Stimulated activated CD4-positive, alpha-beta T cell treated with anti-CD3 and anti-CD28 coated beads, Interleukin-4, amount 100 ng/mL, for 48 hours (primary cell): ENCODE data around the gene RAC2.

ENCODE experiments used
- DNase-seq, 2 donors: peaks; one replicate each; pipeline ENCODE4 v3.0.0-alpha.2; 2020; ENCODE audit warnings: low read depth in 2 of 2

The RAC2 gene

DNA sequence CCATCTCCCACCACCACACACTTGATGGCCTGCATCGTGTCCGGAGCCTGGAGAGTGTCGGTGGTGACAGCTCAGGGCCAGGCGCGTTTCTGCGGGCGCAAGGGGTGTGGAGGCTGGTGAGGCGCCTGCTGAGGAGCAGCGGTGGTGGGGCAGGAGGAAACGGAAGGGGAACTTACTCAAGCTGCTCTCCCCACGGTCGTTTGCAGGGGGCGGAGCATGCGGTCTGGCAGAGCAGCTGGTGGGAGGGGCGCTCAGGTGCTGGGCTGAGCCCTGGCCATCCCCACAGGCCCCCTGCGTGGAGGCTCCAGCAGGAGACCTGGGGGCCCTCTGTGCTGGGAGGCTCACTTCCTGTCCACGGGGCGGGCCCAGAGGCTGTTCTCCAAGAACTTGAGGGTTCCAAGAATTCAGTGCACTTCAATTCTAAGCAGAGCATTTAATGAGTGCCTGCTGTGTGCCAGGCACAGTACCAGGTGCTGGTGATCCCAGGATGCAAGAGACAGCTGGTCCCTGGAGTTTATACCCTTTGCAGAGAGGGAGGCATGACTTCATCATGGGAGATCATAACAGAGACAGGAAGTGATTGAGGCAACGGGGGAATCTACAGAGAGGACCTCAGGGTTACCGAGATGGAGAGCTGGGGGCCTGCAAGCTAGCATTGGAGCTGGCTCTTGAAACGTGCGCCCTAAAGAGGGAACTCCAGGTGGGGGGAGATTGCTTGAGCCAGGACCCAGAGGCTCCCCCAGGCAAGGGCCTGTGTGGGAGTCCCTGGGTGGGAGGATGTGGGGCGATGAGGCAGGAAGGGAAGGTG lies at the start of gene RAC2:
TSS of gene RAC2 (minus strand) at position 156 of the 808 bp plus-strand sequence. CDS start at position 35, 121 bp downstream.
- DNase-seq, result peak; percentile 85 to 93

GRCh38 chr22:37293172-37293571 lies 49.1 kb upstream of the RAC2 start:
- DNase-seq, result no peak

GRCh38 chr22:37292641-37293040 lies 48.6 kb upstream of the RAC2 start:
- DNase-seq, result no peak

GRCh38 chr22:37291559-37292298 lies 47.7 kb upstream of the RAC2 start:
- DNase-seq, result no peak

GRCh38 chr22:37290737-37291136 lies 46.7 kb upstream of the RAC2 start:
- DNase-seq, result no peak

GRCh38 chr22:37289156-37289735 lies 45.2 kb upstream of the RAC2 start:
- no peak for DNase-seq

DNA sequence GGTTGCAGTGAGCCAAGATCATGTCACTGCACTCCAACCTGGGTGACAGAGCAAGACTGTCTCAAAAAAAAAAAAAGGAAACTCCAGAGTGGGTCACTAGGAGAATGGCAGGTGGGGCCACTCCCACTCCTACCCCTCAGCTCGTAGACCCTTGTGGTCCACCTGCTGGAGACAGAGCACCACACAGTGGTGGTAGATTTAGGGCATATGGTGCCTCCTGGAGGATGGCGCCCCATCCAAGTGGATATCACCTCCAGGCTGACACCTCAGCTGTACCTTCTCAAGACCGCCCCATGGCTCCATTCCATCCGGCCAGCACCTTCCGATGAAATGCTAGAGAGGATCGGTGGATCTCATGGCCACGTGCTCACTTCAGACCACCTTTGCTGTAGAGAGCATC lies 44.5 kb upstream of the RAC2 start:
- no peak for DNase-seq

DNA sequence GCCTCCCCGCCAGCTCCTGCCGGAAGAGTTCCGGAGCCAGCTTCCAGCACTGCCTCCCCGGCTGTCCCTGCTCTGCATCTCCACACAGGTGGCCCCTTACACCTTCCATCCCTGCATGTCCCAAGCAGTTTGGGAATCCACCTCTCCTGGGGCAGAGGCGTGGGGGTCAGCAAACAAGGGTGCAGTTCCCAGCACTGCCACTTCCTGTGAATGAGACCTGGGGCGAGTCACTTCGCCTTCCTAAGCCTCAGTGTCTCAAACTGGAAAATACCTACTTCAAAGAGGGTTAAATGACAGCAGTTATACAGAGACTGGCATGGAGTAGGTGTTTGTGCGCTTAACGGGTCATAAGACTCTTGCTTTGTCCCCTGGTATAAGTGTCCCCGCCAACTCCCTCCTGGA lies 43.5 kb upstream of the RAC2 start:
- DNase-seq, result no peak

GRCh38 chr22:37285937-37286336 lies 41.9 kb upstream of the RAC2 start:
- DNase-seq, result no peak

- no peak for DNase-seq
Observed at GRCh38 chr22:37284805-37285355, 40.8 kb upstream of the RAC2 start.

DNA sequence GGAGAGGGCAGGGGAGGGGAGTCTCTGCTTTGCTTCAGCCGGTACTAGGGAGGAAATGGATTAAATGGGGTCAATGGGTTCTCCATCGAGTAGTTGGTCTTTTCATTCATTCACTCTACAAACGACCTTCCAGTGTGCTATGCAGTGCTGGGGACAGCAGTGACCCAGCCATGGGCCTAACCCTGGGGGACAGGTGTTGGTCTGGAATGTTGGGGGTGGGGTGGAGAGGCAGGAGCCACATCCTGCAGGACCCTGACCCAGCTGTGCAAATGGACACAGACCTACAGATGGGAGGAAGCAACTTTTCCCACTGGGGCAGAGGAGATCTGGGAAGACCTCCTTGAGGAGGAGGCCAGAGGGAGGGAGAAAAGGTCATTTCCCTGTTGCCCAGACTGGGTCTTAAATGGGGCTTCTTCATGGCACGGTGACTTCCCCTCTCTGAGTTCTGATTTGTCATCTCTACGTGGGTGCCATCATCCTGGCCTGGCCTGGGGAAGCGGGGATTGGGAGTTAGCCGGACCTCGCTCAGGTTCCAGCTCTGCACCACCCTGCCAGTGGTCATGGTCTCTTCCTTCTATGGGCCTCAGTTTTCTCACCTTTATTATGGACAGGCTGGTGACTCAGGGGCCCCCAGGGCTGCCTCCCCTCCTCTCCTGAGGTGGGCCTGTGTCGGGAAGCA lies 40.2 kb upstream of the RAC2 start:
- no peak for DNase-seq

DNA sequence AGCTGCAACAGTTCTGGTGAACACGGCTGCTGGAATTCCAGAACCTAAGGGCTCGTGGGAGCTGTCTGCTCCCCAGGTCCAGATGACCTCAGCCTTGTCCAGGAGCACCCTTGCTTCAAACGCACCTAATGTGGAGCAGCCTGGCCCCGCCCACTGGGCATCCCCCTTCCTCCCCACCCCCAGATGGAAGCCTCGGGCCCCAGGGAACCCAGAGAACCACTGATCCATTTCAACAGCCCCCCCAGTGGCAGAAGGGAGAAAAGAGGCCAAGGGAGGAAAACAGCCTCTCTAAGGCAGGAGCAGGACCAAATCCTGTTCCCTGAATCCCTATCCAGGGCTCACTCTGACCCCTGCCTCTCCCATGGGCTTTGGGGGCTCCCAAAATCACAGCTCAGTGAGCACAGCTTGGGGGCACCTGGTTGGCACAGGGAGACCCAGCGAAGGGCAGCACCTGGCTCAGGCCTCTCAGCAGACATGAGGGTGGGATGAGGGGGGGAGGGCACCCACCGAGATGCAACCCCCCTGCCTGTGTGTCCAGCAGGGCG lies 39.4 kb upstream of the RAC2 start:
- no peak for DNase-seq

- peak; percentile 64 to 74 for DNase-seq
Observed at GRCh38 chr22:37282385-37282677, 38.3 kb upstream of the RAC2 start, which contains the start of gene CYTH4. CYTH4 (plus strand) TSS chr22:37282508; CDS start chr22:37282570, 62 bp downstream.

DNA sequence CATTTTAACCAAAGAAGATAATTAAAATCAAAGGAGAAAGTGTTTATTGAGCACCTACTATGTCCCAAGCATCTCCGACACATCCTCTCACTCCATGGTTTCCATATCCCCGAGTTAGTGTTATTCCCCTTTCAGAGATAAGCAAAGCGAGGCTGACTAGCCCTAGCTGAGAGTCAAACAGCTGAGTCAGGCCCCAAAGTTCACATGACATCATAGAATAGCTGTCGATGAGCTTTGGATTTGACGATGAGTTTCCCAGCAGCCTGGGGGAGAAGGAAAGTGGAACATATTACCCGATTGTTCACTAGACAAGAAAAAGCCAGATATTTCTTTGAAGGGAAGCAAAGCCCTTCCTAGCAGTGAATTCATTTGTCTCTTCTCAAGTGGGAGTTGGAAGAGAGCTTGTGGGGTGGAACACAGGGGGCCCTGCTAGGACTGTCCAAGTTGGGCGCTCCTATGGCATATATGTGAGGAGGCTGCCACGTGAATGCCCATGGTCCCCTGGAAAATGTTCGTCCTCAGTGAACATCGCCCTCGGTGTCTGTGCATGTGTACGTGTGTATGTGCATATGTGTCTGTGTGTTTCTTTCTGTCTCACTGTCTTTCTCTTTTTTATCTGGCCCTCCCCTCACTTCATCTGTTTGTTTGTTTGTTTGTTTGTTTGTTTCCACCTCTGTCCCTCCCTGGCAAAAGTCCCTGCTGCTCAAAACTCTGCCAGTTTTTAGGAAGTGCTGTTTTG lies 37.7 kb upstream of the RAC2 start:
- peak in 1 of 2 donors; percentile 35 for DNase-seq

GRCh38 chr22:37281195-37281594 lies 37.1 kb upstream of the RAC2 start:
- DNase-seq, result no peak

GRCh38 chr22:37280718-37281117 lies 36.6 kb upstream of the RAC2 start:
- DNase-seq, result no peak

GRCh38 chr22:37279331-37280181 lies 35.5 kb upstream of the RAC2 start:
- DNase-seq, result no peak

GRCh38 chr22:37278261-37278660 lies 34.2 kb upstream of the RAC2 start:
- DNase-seq, result no peak

DNA sequence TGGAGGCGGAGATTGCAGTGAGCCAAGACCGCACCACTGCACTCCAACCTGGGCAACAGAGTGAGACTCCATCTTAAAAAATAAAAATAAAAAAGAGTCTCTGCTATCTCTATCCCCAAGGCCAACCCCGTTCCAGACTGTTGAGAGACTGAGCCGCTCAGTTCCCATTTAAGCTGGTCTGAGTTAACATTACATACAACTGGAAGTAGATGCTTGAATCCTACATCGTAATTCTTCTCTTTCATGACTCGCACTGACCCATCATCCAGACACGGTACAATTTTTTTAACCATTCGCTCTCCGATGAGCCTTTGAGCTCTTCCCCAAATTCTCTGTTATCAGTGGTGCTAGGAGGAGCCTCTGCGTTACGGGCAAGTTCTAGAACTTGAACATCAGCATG lies 33.3 kb upstream of the RAC2 start:
- DNase-seq, result no peak

DNA sequence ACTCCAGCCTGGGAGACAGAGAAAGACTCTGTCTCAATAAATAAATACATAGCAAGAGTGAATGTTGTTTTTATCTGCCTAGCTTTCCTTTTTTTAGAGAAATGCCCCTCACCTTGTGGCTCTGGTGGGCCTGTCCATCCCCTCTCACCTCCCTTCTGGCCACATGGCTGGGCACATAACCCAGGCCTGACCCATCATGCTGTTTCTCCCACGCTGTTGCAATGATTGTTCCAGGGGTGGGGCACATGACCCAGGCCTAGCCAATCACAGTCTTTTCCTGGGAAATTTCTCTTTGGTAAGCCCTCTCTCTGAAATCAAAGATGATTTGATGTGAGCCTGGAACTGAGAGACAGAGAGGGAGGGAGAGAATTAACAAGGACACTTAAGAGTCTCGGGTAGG lies 32.7 kb upstream of the RAC2 start:
- no peak for DNase-seq
